CD8-positive, alpha-beta memory T cell (primary cell): Measurements from ENCODE around the gene RFPL3. TPM values are rescaled to one million over a fixed set of nuclear protein-coding genes. Genes with fewer than 3 reads are reported as not detected.

Experiments used
- polyA plus RNA-seq: library from polyadenylated mRNA; unstranded; fragments of 300-500 nt; fragmentation: Illumina TruSeq; gene quantifications from one replicate; pipeline ENCODE4 v1.2.3, GENCODE V29; 2021
- total RNA-seq, 2 experiments: library from RNA; stranded (reverse); gene quantifications; one replicate each; pipeline ENCODE4 v1.2.3, GENCODE V29; 2021

RFPL3 gene
- total and polyA plus RNA-seq, 3 experiments from 2014 or later = not detected

Other genes with a start within 250 kb of the RFPL3 start
- gene C22orf42, start 198.6 kb upstream of the RFPL3 start, total RNA-seq = not detected
- not detected for gene C22orf42, start 198.6 kb upstream of the RFPL3 start, polyA plus RNA-seq
- gene RFPL2, start 152.8 kb upstream of the RFPL3 start, total RNA-seq = not detected
- gene RFPL2, start 152.8 kb upstream of the RFPL3 start, polyA plus RNA-seq = 1.9 TPM
- gene SLC5A4, start 102.5 kb upstream of the RFPL3 start, total RNA-seq = not detected
- not detected for gene SLC5A4, start 102.5 kb upstream of the RFPL3 start, polyA plus RNA-seq
- 100 to 1,000 TPM in 1 of 2 experiments, 10 to 100 TPM in 1; 97.7 to 104 TPM for gene RTCB, start 54.4 kb downstream of the RFPL3 start, total RNA-seq
- 103 TPM for gene RTCB, start 54.4 kb downstream of the RFPL3 start, polyA plus RNA-seq
- gene BPIFC, start 106.6 kb downstream of the RFPL3 start, total RNA-seq = not detected
- not detected for gene BPIFC, start 106.6 kb downstream of the RFPL3 start, polyA plus RNA-seq
- 10 to 100 TPM; 79.7 to 81.0 TPM for gene FBXO7, start 116.9 kb downstream of the RFPL3 start, total RNA-seq
- 166 TPM for gene FBXO7, start 116.9 kb downstream of the RFPL3 start, polyA plus RNA-seq